ENCODE data around the gene SLC6A5. TPM values are rescaled to one million over a fixed set of nuclear protein-coding genes. Genes with fewer than 3 reads are reported as not detected.
A peak's percentile ranks its signal among the peaks of the same experiment; 100 is the strongest.

Gene SLC6A5
- total RNA-seq, 1 donor from 2014 or later: not detected

GRCh38 chr11:20668131-20668809, 68.9 kb downstream of the SLC6A5 start:
- ATAC-seq (no peak), DNase-seq (ENCODE audit: low spot score) (no peak)

GRCh38 chr11:20668844-20669819, 69.7 kb downstream of the SLC6A5 start, which contains the start of gene NELL1:
TSS of gene NELL1 (plus strand) at chr11:20669586.
- DNase-seq (ENCODE audit: low spot score): no peak

GRCh38 chr11:20669820-20670684, 70.6 kb downstream of the SLC6A5 start:
- ATAC-seq: no peak
- no peak for DNase-seq (ENCODE audit: low spot score)

More at GRCh38 chr11:20668844-20669819, 69.7 kb downstream of the SLC6A5 start, which contains the start of gene NELL1:
- peak; percentile 19 for ATAC-seq

GRCh38 chr11:20670932-20671403, 71.6 kb downstream of the SLC6A5 start:
- no peak for ATAC-seq
- no peak for DNase-seq (ENCODE audit: low spot score)

- no peak for DNase-seq (ENCODE audit: low spot score)
- ATAC-seq: peak; percentile 66
These were observed 72.6 kb downstream of the SLC6A5 start for GRCh38 chr11:20671856-20672546.

GRCh38 chr11:20672575-20672974, 73.2 kb downstream of the SLC6A5 start:
- DNase-seq (ENCODE audit: low spot score) (no peak), ATAC-seq (peak; percentile 65)

- no peak for DNase-seq (ENCODE audit: low spot score)
- ATAC-seq: no peak
These were observed 77.2 kb downstream of the SLC6A5 start for GRCh38 chr11:20676658-20677057.

GRCh38 chr11:20688761-20689160, 89.4 kb downstream of the SLC6A5 start:
- DNase-seq (ENCODE audit: low spot score): no peak
- ATAC-seq: no peak

- ATAC-seq (no peak), DNase-seq (ENCODE audit: low spot score) (no peak)
These were observed 108.5 kb downstream of the SLC6A5 start for GRCh38 chr11:20707876-20708275.

Other genes with a start within 250 kb of the SLC6A5 start
- gene HTATIP2, start 235.9 kb upstream of the SLC6A5 start, total RNA-seq: 68.0 TPM
- gene PRMT3, start 211.9 kb upstream of the SLC6A5 start, total RNA-seq: 4.1 TPM
- gene NELL1, start 70.0 kb downstream of the SLC6A5 start, total RNA-seq: not detected

All from left lobe of liver (tissue), 2 donors.